Esophagus mucosa (tissue), 1 donor: Measurements from ENCODE around the gene COX15. TPM values are rescaled to one million over a fixed set of nuclear protein-coding genes. Genes with fewer than 3 reads are reported as not detected.
"Not testable (repeated sequence)": the region's sequence is repeated elsewhere in the genome, so short reads cannot be mapped to it uniquely, and the experiment has no call there.

Experiments
- ATAC-seq: fragments of 200-7000 bp; cut with Tn5 transposase; one replicate; pipeline ENCODE4 v1.9.1; 2020
- total RNA-seq: library from RNA; stranded (reverse); gene quantifications from one replicate; pipeline ENCODE4 v1.2.4, GENCODE V29; 2023
- donor health status: DM: yes; HTN: yes; CAD: no.

The COX15 gene
- total RNA-seq, 1 donor from 2014 or later: 28.5 TPM

DNA sequence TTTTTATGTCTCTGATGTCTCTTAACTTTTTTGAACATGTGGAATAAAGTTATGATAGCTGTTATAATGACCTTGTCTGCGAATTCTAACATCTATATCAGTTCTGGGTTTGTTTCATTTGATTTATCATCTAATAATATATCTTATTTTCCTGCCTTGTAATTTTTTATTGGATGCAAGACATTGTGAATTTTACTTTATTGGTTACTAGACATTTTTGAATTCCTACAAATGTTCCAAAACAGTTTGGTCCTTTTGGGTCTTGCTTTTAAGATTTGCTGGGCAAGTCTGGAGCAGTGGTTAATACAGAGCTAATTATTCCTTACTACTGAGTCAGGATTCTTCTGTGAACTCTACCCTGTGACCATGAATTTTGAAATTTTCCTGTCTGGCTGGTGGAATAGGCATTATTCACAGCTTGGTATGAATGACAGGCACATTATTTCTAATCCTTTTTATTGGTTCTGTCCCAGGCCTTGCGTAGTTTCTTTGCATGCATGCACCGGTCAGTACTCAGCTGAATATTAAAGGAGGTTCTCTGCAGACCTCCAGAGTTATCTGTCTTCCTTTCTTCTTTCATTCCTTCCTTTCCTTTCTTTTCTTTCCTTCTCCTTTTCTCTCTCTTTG, 9.1 kb upstream of the COX15 start:
- peak; percentile 71 for ATAC-seq

DNA sequence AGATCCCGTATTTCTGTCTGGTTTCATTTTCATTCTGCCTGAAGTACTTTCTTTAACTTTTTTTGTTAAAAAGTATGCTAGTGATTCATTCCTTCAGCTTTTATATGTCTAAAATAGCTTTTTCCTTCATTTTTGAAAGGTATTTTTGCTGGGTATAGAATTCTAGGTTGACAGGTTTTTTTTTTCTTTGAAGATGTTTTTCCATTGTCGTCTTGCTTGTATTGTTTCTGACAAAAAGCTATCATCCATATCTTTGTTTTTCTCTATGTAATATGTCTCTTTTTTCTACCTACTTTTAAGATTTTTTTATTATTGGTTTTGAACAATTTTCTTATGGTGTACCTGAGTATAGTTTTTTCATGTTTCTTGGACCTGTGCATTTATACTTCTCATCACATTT, 8.3 kb upstream of the COX15 start:
- no peak for ATAC-seq

DNA sequence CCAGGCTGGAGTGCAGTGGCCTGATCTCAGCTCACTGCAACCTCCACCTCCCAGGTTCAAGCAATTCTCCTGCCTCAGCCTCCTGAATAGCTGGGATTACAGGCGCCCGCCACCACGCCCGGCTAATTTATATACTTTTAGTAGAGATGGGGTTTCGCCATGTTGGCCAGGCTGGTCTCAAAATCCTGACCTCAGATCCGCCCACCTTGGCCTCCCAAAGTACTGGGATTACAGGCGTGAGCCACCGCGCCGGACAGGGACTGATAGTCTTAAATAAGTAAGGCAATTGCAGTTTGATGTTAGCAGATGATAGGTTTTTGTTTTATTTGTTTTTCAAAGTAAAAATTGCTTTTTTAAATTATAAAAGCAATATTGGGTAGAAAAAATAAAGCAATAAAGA, 2.2 kb upstream of the COX15 start:
- ATAC-seq: not testable (repeated sequence)

DNA sequence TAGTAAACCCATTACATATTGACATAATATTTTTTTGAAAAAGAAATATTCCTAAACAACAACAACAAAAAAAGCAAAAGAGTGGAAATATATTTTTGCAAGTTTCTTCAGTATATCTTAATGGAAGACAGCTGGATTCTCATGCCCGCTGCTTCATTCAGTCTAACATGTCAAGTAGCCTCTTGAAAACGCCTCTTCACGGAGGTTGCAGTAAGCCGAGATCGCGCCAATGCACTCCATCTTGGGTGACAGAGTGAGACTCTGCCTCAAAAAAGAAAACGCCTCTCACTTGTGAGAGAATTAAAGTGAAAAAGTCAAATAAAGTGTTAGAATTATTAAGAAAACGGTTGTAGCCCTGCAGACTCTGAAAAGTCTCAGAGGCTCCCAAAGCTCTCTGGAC, 1.4 kb upstream of the COX15 start:
- ATAC-seq: no peak

GRCh38 chr10:99731306-99732032, 458 bp downstream of the COX15 start:
- ATAC-seq: no peak

GRCh38 chr10:99730026-99730425, 1.9 kb downstream of the COX15 start:
- ATAC-seq: peak; percentile 60

DNA sequence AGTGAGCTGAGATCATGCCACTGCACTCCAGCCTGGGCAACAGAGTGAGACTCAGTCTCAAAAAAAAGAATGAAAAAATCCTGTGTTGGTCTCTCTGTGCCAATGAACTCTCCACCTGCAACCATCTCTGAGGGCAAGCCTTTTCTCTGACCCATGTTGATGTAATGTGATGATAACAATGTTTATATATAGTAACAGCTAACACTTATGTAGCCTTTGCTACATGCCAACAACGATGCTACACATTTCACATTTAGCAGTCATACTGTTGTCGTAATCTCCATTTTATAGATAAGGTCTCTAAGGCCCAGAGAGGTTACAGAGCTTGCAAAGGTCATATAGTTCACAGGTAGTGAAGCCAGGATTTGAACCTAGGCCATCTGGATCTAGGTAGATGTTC, 11.5 kb downstream of the COX15 start:
- ATAC-seq: no peak

GRCh38 chr10:99714446-99714845, 17.5 kb downstream of the COX15 start:
- no peak for ATAC-seq

GRCh38 chr10:99711129-99711719, 20.7 kb downstream of the COX15 start:
- peak; percentile 84 for ATAC-seq

DNA sequence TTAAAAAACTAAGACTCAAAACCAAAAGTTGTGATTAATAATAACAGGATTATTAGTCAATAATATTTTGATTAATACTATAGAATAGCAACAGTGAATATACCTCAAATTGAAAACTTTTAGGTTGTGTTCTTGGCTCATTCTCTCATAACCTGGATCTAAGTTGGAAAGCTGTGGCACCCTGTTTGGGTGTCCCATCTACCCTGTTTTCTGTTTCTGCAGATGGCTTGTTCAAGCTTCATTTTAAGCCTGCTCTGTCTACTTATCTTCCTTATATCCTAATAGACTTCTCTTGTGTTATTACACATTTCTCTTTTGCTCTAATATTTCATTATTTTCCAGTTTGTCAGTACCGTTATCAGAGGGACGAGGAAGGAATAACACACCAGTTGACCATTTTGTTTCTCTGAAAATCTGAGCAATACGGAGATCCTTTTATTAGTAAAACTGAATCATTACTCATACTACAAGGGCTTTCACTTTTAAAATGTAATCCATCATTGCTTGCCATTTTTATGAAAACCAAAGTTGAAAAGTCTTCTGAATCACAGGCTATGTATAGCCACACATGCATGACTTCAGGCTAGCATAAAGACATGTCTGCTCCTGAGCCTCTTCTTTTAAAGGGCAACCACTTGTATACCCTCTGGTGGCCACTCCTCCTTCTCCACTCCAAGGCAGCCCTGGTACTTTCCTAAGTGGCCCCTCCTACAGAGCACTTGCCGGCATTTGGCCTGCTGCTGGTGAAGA, 22.3 kb downstream of the COX15 start:
- ATAC-seq: peak; percentile 92

DNA sequence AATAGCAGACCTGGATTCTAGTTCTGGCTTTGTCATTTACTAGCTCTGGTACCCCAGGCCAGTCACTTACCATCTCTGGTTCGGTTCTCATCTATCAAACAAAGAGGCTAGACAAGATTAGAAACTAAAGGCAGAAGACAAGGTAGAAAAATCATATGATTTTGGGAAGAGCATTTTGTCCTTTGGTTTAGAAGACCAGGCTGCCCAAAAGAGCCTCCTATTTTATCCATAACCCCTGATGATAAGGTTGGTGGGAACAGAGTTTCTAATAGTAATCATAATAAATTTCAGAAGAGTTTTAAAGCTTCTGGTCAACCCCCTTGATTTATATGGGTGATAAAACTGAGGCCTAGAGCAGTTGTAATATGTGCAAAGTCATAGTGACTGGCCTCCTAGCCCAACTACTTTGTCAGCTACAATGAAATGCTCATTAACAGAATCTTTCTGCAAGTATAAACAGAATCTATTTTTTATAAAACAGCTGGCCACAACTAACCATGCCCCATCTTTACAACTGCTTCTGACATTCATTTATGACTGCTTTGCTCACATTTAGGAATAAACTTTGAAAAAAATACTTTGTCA, 23.4 kb downstream of the COX15 start:
- no peak for ATAC-seq

DNA sequence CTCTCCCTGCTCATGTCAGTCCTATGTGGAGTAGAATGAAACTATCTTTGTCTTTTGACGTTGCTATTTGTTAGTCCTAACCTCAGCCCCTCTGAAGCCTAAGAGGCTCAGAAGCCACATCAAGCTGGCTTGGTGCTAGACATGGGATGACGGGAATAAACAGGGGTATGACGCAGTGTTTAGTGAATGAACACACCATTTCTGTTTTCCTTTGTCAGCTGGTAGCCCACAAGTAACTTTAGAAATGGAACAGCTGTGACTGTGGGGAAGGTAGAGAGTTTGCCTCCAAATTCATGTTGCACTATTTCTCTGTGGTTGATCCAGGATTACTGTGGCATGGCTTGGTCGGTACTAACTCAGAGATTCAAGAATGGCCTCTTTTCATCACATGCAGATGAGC, 31.3 kb downstream of the COX15 start:
- ATAC-seq: no peak

DNA sequence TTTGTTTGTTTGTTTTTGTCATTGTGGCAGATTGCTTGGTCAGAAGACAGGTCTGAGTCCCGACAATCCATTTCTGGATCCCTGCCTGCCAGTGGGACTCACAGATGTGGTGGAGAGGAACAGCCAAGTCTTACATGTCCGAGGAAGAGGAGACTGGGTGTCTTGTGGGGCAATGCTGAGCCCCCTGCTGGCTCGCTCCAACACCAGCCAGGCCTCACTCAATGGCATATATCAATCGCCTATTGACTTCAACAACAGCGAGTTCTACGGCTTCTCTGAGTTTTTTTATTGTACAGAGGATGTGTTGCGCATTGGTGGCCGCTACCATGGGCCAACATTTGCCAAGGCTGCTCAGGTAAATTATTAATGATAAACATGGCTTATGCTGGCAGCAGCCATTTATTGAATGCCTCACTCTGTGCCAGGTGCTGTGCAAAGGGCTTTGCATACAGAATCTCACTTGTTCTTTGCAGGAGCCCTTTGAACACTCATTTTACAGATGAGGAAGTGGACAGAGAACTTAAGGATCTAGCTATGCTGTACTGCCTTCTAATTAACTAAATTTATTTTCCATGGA, 33.3 kb downstream of the COX15 start:
- ATAC-seq: no peak

- ATAC-seq: no peak
Observed at GRCh38 chr10:99695761-99696160, 36.2 kb downstream of the COX15 start.

DNA sequence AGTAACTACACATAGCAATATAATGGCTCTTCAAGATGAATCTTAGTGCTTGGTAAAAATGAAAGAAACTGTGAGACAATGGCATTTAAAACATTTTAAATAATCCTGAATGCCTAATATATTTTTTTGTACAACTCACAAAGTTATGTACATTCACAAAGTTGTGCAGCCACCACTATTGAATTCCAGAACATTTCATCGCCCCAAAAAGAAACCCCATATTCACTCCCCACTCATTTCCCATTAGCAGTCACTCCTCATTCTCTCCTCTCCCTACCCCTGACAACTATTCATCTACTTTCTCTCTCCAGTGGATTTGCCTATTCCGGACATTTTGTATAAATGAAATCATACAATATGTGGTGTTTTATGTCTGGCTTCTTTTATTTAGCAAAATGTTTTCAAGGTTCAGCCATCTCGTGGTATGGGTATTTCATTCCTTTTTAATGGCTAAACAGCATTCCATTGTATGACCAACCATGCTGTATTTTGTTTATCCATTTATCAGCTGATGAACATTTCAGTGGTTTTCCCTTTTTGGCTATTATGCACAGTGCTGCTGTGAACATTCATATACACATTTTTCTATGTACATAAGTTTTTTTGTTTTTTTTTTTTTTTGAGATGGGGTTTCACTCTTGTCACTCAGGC, 37.9 kb downstream of the COX15 start:
- ATAC-seq: no peak

DNA sequence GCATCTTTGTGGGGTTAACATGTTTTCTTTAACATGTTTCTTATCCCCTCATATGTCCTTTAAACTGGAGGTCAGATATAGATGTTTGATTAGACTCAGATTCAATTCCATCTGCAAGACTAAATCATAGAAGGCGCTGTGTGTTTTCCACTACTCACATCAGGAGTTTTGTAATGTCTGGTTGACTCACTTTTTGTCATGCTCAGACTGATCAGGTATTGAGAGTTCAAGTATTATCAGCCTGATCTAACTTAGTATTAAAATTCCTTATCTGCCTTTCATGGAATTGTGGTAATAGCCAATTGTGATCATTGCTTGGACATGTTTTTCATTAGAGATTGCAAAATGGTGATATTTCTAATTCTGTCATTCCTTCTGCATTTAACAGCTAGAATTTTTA, 42.5 kb downstream of the COX15 start:
- no peak for ATAC-seq

DNA sequence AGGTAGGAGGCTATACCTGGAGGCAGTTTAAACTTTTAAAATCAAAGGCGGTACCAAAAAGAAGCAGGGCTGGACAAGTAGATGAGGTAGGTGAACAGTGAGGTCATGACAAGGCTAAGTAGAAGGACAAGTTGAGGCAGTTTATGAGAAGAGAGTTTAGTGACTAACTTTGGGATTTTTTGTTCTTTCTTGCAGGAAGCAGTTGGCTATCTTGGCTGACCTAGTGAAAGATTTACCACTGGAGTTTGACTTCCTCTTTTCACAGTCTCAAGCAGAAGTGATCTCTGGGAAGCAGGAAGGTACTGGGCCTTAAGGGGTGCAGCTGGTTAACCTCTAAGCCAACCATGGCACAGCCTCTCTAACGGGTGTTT, 46.3 kb downstream of the COX15 start:
- peak; percentile 91 for ATAC-seq

GRCh38 chr10:99682752-99683151, 49.2 kb downstream of the COX15 start:
- ATAC-seq: peak; percentile 28
